ENCODE data around the gene ELMO1. TPM values are rescaled to one million over a fixed set of nuclear protein-coding genes. Genes with fewer than 3 reads are reported as not detected.

ELMO1 gene
- total and polyA plus RNA-seq, 2 experiments from 2014 or later = 6.5 to 24.9 TPM

DNA sequence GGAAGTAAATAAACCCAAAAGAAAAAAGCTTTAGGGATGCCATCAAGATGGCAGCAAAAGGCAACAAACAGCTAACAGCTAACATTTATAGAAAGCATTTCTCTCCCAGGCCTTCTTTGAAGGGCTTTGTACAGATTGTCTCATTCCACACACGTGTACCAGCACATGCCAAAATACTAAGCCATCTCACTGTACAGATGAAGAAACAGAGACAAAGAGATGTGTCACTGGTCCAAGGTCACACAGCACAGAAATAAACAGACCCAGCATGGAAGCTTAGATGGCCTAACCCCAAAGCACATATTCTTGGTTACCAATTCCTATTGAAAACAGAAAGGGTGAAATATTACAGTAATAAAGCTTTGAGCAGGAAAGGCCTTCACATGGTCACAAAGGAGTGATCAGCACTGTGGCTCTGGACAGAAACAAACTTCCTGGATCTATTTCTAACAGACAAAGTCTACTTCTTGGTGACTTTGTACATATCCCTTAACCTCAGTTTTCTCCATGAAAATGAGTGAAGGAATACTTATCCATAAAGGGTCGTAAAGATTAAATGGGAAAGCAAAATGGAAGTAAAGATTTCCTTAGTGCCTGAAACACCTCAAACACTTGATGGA lies 346.0 kb downstream of the ELMO1 start:
- Histone ChIP-seq H3K4me3 (no peak overlapping the region), H3K27me3 (ENCODE audit: insufficient read depth) (no peaks in the 10 kb centered on the region), H3K4me2 (no peak overlapping the region), H3K4me1 (ENCODE audit: insufficient read depth) (peaks cover 9% of the 10 kb centered on the region), H2AFZ (no peak overlapping the region), H3K9me2 (ENCODE audit: insufficient read depth) (peaks cover 12% of the 10 kb centered on the region; the same call in 1 of the 2 replicates), H4K20me1 (replicated peaks; ENCODE audit: insufficient read depth) (no peaks in the 10 kb centered on the region), H3K79me2 (replicated peaks; ENCODE audit: insufficient read depth) (no peaks in the 10 kb centered on the region), H3K36me3 (ENCODE audit: insufficient read depth) (no peaks in the 10 kb centered on the region), H3K27ac (ENCODE audit: low read depth) (no peak overlapping the region), H3F3A (replicated peaks; ENCODE audit: low read depth) (no peaks in the 10 kb centered on the region)
- H3K27ac Mint-ChIP-seq = no peak overlapping the region
- ATAC-seq = no peak
- DNase-seq (ENCODE audit: low spot score) = no peak
- no peaks in the 10 kb centered on the region for H3K9me3 Mint-ChIP-seq
- TF ChIP-seq, protein P1, sequence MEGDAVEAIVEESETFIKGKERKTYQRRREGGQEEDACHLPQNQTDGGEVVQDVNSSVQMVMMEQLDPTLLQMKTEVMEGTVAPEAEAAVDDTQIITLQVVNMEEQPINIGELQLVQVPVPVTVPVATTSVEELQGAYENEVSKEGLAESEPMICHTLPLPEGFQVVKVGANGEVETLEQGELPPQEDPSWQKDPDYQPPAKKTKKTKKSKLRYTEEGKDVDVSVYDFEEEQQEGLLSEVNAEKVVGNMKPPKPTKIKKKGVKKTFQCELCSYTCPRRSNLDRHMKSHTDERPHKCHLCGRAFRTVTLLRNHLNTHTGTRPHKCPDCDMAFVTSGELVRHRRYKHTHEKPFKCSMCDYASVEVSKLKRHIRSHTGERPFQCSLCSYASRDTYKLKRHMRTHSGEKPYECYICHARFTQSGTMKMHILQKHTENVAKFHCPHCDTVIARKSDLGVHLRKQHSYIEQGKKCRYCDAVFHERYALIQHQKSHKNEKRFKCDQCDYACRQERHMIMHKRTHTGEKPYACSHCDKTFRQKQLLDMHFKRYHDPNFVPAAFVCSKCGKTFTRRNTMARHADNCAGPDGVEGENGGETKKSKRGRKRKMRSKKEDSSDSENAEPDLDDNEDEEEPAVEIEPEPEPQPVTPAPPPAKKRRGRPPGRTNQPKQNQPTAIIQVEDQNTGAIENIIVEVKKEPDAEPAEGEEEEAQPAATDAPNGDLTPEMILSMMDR (conservative IDR thresholded peaks at IDR 0.05; ENCODE audit: low read depth in 2 of 2) = no peak
- TF ChIP-seq EZH2 (IDR thresholded peaks at IDR 0.05; ENCODE audit: low read depth, unreplicated experiment) (no peak), JUNB (IDR thresholded peaks at IDR 0.05; ENCODE audit: unreplicated experiment) (no peak), NANOG (IDR thresholded peaks at IDR 0.05; ENCODE audit: borderline replicate concordance) (no peak), ZNF331 (CRISPR knock-in tag; IDR thresholded peaks at IDR 0.05; ENCODE audit: low read depth) (no peak), ZNF114 (CRISPR knock-in tag; IDR thresholded peaks at IDR 0.05) (no peak), POLR2AphosphoS5 (IDR thresholded peaks at IDR 0.05; ENCODE audit: low read depth) (no peak), CREB1 (CRISPR knock-in tag; IDR thresholded peaks at IDR 0.05; ENCODE audit: low read depth) (no peak), EZH2phosphoT487 (IDR thresholded peaks at IDR 0.05; ENCODE audit: unreplicated experiment) (no peak), STAT1 (IDR thresholded peaks at IDR 0.05; ENCODE audit: unreplicated experiment) (no peak)
- TF ChIP-seq, protein P2, sequence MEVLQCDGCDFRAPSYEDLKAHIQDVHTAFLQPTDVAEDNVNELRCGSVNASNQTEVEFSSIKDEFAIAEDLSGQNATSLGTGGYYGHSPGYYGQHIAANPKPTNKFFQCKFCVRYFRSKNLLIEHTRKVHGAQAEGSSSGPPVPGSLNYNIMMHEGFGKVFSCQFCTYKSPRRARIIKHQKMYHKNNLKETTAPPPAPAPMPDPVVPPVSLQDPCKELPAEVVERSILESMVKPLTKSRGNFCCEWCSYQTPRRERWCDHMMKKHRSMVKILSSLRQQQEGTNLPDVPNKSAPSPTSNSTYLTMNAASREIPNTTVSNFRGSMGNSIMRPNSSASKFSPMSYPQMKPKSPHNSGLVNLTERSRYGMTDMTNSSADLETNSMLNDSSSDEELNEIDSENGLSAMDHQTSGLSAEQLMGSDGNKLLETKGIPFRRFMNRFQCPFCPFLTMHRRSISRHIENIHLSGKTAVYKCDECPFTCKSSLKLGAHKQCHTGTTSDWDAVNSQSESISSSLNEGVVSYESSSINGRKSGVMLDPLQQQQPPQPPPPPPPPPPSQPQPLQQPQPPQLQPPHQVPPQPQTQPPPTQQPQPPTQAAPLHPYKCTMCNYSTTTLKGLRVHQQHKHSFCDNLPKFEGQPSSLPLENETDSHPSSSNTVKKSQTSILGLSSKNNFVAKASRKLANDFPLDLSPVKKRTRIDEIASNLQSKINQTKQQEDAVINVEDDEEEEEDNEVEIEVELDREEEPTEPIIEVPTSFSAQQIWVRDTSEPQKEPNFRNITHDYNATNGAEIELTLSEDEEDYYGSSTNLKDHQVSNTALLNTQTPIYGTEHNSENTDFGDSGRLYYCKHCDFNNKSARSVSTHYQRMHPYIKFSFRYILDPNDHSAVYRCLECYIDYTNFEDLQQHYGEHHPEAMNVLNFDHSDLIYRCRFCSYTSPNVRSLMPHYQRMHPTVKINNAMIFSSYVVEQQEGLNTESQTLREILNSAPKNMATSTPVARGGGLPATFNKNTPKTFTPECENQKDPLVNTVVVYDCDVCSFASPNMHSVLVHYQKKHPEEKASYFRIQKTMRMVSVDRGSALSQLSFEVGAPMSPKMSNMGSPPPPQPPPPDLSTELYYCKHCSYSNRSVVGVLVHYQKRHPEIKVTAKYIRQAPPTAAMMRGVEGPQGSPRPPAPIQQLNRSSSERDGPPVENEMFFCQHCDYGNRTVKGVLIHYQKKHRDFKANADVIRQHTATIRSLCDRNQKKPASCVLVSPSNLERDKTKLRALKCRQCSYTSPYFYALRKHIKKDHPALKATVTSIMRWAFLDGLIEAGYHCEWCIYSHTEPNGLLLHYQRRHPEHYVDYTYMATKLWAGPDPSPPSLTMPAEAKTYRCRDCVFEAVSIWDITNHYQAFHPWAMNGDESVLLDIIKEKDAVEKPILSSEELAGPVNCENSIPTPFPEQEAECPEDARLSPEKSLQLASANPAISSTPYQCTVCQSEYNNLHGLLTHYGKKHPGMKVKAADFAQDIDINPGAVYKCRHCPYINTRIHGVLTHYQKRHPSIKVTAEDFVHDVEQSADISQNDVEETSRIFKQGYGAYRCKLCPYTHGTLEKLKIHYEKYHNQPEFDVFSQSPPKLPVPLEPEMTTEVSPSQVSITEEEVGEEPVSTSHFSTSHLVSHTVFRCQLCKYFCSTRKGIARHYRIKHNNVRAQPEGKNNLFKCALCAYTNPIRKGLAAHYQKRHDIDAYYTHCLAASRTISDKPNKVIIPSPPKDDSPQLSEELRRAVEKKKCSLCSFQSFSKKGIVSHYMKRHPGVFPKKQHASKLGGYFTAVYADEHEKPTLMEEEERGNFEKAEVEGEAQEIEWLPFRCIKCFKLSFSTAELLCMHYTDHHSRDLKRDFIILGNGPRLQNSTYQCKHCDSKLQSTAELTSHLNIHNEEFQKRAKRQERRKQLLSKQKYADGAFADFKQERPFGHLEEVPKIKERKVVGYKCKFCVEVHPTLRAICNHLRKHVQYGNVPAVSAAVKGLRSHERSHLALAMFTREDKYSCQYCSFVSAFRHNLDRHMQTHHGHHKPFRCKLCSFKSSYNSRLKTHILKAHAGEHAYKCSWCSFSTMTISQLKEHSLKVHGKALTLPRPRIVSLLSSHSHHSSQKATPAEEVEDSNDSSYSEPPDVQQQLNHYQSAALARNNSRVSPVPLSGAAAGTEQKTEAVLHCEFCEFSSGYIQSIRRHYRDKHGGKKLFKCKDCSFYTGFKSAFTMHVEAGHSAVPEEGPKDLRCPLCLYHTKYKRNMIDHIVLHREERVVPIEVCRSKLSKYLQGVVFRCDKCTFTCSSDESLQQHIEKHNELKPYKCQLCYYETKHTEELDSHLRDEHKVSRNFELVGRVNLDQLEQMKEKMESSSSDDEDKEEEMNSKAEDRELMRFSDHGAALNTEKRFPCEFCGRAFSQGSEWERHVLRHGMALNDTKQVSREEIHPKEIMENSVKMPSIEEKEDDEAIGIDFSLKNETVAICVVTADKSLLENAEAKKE (CRISPR knock-in tag; IDR thresholded peaks at IDR 0.05) = no peak
- TF ChIP-seq, protein P3, sequence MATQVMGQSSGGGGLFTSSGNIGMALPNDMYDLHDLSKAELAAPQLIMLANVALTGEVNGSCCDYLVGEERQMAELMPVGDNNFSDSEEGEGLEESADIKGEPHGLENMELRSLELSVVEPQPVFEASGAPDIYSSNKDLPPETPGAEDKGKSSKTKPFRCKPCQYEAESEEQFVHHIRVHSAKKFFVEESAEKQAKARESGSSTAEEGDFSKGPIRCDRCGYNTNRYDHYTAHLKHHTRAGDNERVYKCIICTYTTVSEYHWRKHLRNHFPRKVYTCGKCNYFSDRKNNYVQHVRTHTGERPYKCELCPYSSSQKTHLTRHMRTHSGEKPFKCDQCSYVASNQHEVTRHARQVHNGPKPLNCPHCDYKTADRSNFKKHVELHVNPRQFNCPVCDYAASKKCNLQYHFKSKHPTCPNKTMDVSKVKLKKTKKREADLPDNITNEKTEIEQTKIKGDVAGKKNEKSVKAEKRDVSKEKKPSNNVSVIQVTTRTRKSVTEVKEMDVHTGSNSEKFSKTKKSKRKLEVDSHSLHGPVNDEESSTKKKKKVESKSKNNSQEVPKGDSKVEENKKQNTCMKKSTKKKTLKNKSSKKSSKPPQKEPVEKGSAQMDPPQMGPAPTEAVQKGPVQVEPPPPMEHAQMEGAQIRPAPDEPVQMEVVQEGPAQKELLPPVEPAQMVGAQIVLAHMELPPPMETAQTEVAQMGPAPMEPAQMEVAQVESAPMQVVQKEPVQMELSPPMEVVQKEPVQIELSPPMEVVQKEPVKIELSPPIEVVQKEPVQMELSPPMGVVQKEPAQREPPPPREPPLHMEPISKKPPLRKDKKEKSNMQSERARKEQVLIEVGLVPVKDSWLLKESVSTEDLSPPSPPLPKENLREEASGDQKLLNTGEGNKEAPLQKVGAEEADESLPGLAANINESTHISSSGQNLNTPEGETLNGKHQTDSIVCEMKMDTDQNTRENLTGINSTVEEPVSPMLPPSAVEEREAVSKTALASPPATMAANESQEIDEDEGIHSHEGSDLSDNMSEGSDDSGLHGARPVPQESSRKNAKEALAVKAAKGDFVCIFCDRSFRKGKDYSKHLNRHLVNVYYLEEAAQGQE (IDR thresholded peaks at IDR 0.05; ENCODE audit: unreplicated experiment) = no peak
- TF ChIP-seq, protein P4, sequence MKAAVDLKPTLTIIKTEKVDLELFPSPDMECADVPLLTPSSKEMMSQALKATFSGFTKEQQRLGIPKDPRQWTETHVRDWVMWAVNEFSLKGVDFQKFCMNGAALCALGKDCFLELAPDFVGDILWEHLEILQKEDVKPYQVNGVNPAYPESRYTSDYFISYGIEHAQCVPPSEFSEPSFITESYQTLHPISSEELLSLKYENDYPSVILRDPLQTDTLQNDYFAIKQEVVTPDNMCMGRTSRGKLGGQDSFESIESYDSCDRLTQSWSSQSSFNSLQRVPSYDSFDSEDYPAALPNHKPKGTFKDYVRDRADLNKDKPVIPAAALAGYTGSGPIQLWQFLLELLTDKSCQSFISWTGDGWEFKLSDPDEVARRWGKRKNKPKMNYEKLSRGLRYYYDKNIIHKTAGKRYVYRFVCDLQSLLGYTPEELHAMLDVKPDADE (IDR thresholded peaks at IDR 0.05) = no peak
- H3K27me3 Mint-ChIP-seq (ENCODE audit: insufficient read depth, low read depth, poor library complexity) = peaks cover 2% of the 10 kb centered on the region
- peaks cover 20% of the 10 kb centered on the region for H3K4me1 Mint-ChIP-seq
- no peaks in the 10 kb centered on the region for H3K36me3 Mint-ChIP-seq (ENCODE audit: low read depth)
- no peak overlapping the region for H3K4me3 Mint-ChIP-seq

All from GM23338 (cell line).